A549 treated with DMSO at 1 μM for 4 hours (cell line): ENCODE results near the gene PRR20C. TPM values are rescaled to one million over a fixed set of nuclear protein-coding genes. Genes with fewer than 3 reads are reported as not detected.

ENCODE experiments used
- total RNA-seq: library from RNA; stranded (reverse); fragments of 200-300 nt; extraction: Qiagen RNA extraction; gene quantifications from 5 replicates; pipeline ENCODE4 v1.2.3, GENCODE V29; 2022; ENCODE audit warnings: low read depth

The PRR20C gene
- total RNA-seq = not detected in 5 replicates

GRCh38 chr13:57153761-57154160 lies at the start of gene PRR20C:
Gene PRR20C, plus strand, starts transcription at chr13:57154061. Its CDS starts 387 bp downstream, at chr13:57154448.

GRCh38 chr13:57140235-57140968 lies 13.5 kb upstream of the PRR20C start, which contains the start of gene PRR20A:
Gene PRR20A, plus strand, starts transcription at chr13:57140918. Its CDS starts 387 bp downstream, at chr13:57141305.

GRCh38 chr13:57147188-57147587 lies 6.7 kb upstream of the PRR20C start, which contains the start of gene PRR20B:
Gene PRR20B, plus strand, starts transcription at chr13:57147488. Its CDS starts 387 bp downstream, at chr13:57147875.

GRCh38 chr13:57160332-57160731 lies 6.5 kb downstream of the PRR20C start, which contains the start of gene PRR20D:
Gene PRR20D, plus strand, starts transcription at chr13:57160632. Its CDS starts 387 bp downstream, at chr13:57161019.

GRCh38 chr13:57166897-57167296 lies 13.0 kb downstream of the PRR20C start, which contains the start of gene PRR20E:
Gene PRR20E, plus strand, starts transcription at chr13:57167197. Its CDS starts 387 bp downstream, at chr13:57167584.

Other genes with a start within 250 kb of the PRR20C start
- gene PRR20A, start 13.1 kb upstream of the PRR20C start, total RNA-seq = not detected in 5 replicates
- not detected in 5 replicates for gene PRR20B, start 6.6 kb upstream of the PRR20C start, total RNA-seq
- gene PRR20D, start 6.6 kb downstream of the PRR20C start, total RNA-seq = not detected in 5 replicates
- not detected in 5 replicates for gene PRR20E, start 13.1 kb downstream of the PRR20C start, total RNA-seq